GM18909 (cell line): ENCODE results near the gene PNLDC1.
"Not testable (repeated sequence)": the region's sequence is repeated elsewhere in the genome, so short reads cannot be mapped to it uniquely, and the experiment has no call there.

Experiments
- ATAC-seq: cut with Tn5 transposase; IDR thresholded peaks from one replicate; pipeline ENCODE4 v1.9.1; 2021; ENCODE audit warnings: mild to moderate bottlenecking; ENCODE audit not compliant: unreplicated experiment, poor library complexity

The PNLDC1 gene

GRCh38 chr6:159842035-159842434, 42.0 kb downstream of the PNLDC1 start:
- ATAC-seq = no peak

- no peak for ATAC-seq
Observed at GRCh38 chr6:159844737-159845645, 44.9 kb downstream of the PNLDC1 start.

- not testable (repeated sequence) for ATAC-seq
Observed at GRCh38 chr6:159848552-159848951, 48.5 kb downstream of the PNLDC1 start.

GRCh38 chr6:159849851-159850250, 49.8 kb downstream of the PNLDC1 start:
- ATAC-seq = not testable (repeated sequence)

GRCh38 chr6:159852877-159853276, 52.8 kb downstream of the PNLDC1 start:
- ATAC-seq = no peak

GRCh38 chr6:159853754-159854153, 53.7 kb downstream of the PNLDC1 start:
- no peak for ATAC-seq

- ATAC-seq = no peak
Observed at GRCh38 chr6:159854959-159855358, 54.9 kb downstream of the PNLDC1 start.

- ATAC-seq = no peak
Observed at GRCh38 chr6:159858259-159858658, 58.2 kb downstream of the PNLDC1 start.

- no peak for ATAC-seq
Observed at GRCh38 chr6:159860482-159860881, 60.4 kb downstream of the PNLDC1 start.

- ATAC-seq = no peak
Observed at GRCh38 chr6:159862103-159862502, 62.0 kb downstream of the PNLDC1 start.

GRCh38 chr6:159863341-159863740, 63.3 kb downstream of the PNLDC1 start:
- ATAC-seq = not testable (repeated sequence)

- ATAC-seq = no peak
Observed at GRCh38 chr6:159865226-159865920, 65.3 kb downstream of the PNLDC1 start.

GRCh38 chr6:159866286-159867247, 66.5 kb downstream of the PNLDC1 start:
- ATAC-seq = no peak
